Naive thymus-derived CD8-positive, alpha-beta T cell (primary cell): ENCODE data around the gene MYO1C. TPM values are rescaled to one million over a fixed set of nuclear protein-coding genes. Genes with fewer than 3 reads are reported as not detected.

Experiments used
- ATAC-seq, 2 donors: fragments of 150-1000 bp; cut with Tn5 transposase in 1 of 2; sonication (Bioruptor Pico), chemical (Tn5 transposase) in 1 of 2; 1 replicate in 1 of 2; 2 replicates in 1 of 2; pipeline ENCODE4 v1.10.0; 2021; ENCODE audit warnings: mild to moderate bottlenecking in 2 of 2, moderate library complexity in 2 of 2
- POLR2A ChIA-PET: fragments of 350-600 bp; sonication (Branson Sonifier 250); formaldehyde crosslinking; loops from one replicate; lab custom pipeline; 2021; ENCODE audit warnings: antibody characterized with exemption; lab: Charles Lee
- DNase-seq, 10 donors: peaks; one replicate each; pipeline versions ENCODE4 v3.0.0 to v3.0.0-alpha.2; 2020 to 2022
- H3K27ac Mint-ChIP-seq, 10 donors: one replicate each; pipeline ENCODE4 v1.8.0; 2020 to 2022; ENCODE audit warnings: mild to moderate bottlenecking in 10 of 10, mixed read lengths in 10 of 10, moderate library complexity in 4 of 10, inconsistent platforms in 1 of 10
- H3K27me3 Mint-ChIP-seq, 5 donors: one replicate each; pipeline ENCODE4 v1.8.0; 2021 to 2022; ENCODE audit warnings: mixed read lengths in 5 of 5
- H3K36me3 Mint-ChIP-seq, 3 donors: one replicate each; pipeline ENCODE4 v1.8.0; 2020 to 2022; ENCODE audit warnings: mixed read lengths in 3 of 3, mild to moderate bottlenecking in 2 of 3, inconsistent platforms in 1 of 3
- H3K4me1 Mint-ChIP-seq, 4 donors: one replicate each; pipeline ENCODE4 v1.8.0; 2021 to 2022; ENCODE audit warnings: mixed read lengths in 4 of 4
- H3K4me3 Mint-ChIP-seq, 10 donors: one replicate each; pipeline ENCODE4 v1.8.0; 2020 to 2022; ENCODE audit warnings: mild to moderate bottlenecking in 10 of 10, mixed read lengths in 10 of 10, moderate library complexity in 6 of 10, inconsistent platforms in 1 of 10
- H3K9me3 Mint-ChIP-seq, 9 donors: one replicate each; pipeline ENCODE4 v1.8.0; 2020 to 2022; ENCODE audit warnings: mixed read lengths in 9 of 9, mild to moderate bottlenecking in 3 of 9, inconsistent platforms in 1 of 9, moderate library complexity in 1 of 9
- polyA plus RNA-seq, 3 donors: library from polyadenylated mRNA; unstranded; fragments of 300-500 nt; fragmentation: Illumina TruSeq; gene quantifications; one replicate each; pipeline ENCODE4 v1.2.3, GENCODE V29; 2021
- total RNA-seq, 8 experiments: library from RNA in 2 of 8; stranded (reverse) in 2 of 8; gene quantifications; one replicate each; pipeline ENCODE4 v1.2.3 and lab custom pipeline; 2021 to 2026

Gene MYO1C
- total and polyA plus RNA-seq, 5 experiments from 2014 or later: 1.3 to 18.0 (median 1.5) TPM

DNA sequence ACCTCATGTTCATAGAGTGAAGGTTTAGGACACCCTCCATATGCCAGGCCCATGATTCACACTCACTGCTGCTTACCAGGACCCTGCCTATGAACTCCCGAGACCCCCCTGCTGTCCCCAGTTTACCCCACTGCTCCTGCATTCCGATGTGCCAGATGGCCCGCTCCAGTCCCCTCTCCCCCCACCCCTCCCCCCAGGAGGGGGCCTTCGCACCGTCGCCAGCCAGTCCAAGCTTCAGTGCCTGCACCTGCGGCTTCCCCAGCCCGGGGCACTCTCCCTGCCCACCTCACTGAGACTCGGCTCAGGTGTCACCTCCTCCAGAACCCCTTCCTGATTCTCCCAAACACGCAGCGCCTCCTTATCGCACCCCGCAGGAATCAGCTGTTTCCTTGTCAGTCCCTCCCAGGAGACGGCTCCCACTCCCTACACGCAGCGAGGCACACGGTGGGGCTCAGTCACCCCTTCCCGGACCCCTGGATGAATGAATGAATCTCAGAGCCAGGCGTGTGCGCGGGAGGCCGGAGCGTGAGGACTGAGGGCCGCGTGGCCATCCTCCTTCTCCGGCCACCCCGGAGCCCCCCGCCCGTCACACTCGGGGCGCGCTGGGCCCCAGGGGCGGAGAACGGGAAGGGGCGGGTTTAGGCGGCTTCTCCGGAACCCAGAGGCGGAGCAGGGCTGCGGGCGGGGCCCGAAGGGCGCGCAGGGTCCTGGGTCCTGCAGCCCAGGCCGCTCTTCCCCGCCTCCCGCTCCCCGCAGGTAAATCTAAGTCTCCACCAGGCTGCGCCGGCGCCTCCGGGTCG, 1.6 kb downstream of the MYO1C start:
- H3K27me3 Mint-ChIP-seq: no peaks in the 10 kb centered on the region
- H3K4me3 Mint-ChIP-seq: peak overlapping the region; percentile 79 to 87 (median 84)
- H3K27ac Mint-ChIP-seq: peak overlapping the region in 8 of 10 donors; percentile 28 to 91 (median 58)
- peak; percentile 47 to 54 for ATAC-seq
- peaks cover 0 to 6% (median 0%) of the 10 kb centered on the region in 3 donors for H3K36me3 Mint-ChIP-seq
- H3K4me1 Mint-ChIP-seq: peaks cover 19 to 43% (median 41%) of the 10 kb centered on the region in 4 donors
- no peaks in the 10 kb centered on the region for H3K9me3 Mint-ChIP-seq
- DNase-seq: peak in 7 of 10 donors; percentile 26 to 76 (median 51)
- POLR2A ChIA-PET: interaction anchor here (0.6 kb wide), 1 partner anchor 16 kb away, joined by 3 read pairs; no protein-coding TSS in a partner anchor

DNA sequence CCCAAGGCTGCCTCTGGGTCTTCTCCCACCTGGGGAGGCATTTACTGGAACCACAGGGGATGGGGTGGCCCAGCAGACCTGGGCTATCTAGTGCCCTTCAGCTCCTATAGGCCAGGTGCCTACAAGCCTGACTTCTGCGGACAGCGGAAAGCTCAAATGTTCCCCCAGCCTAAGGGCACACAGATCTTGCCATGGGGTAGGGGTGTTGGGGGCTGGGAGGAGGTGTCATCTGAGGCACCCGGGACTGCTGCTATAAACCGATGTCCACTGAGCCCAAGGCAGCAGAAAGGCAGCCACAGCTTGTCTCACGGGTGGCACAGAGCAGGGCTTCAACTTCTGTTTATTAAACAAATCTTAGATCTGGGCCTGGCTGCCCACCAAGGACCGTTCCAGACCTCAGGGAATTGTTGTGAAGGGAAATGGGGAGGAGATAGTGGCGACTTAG, 3.6 kb downstream of the MYO1C start:
- POLR2A ChIA-PET: interaction anchor here (1.4 to 3.1 kb wide), 2 partner anchors 27 to 97 kb away, joined by 4 to 38 read pairs; partner anchors contain the start of gene INPP5K
- Mint-ChIP-seq H3K27ac (peak overlapping the region in 7 of 10 donors; percentile 48 to 91 (median 72)), H3K4me3 (peak overlapping the region; percentile 71 to 85 (median 82)), H3K27me3 (no peaks in the 10 kb centered on the region), H3K4me1 (peaks cover 17 to 53% (median 47%) of the 10 kb centered on the region in 4 donors), H3K9me3 (no peaks in the 10 kb centered on the region), H3K36me3 (no peaks in the 10 kb centered on the region)
- DNase-seq (no peak), ATAC-seq (no peak)

DNA sequence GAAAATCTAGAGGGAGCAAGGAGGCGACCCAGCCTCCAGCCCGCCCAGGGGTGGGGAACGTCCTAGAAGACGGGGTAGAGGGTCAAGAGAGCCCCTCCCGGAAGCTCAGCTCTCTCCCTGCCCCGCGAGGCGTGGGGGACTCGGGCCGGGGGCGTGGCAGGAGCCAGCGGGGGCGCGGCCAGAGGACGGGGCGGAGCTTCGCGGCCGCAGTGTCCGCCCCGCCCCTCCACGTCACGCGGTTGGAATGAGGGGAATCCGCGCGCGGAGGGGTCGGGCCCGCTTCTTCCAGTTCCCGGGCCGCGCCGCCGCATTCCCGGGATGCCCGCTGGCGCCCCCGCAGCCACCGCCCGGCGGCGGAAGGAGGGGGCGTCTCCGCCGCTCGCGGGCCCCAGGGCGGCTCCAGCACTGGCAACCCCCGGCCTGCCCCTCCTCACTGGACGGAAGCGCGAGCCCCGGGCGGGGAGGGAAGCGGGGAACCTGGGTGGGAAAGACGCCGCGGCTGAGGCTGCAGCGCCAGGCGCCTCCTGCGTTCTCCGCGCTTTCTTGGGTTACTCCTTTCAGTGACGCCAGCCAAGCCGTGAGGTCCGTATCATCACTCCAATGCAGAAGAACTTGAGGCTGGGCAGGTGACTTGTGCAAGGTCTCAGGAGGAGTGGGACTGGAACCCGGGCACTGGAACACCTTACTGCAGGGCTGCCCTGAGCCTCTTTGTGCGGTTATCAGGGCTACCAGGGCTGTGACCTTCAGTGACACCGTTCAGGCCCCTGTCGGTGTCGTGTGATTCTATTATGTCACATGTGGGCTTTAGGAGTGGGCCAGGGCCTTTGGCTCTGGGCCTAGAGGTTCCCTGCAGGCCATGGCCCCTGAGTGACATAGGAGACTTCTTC, 4.3 kb downstream of the MYO1C start:
- H3K27ac Mint-ChIP-seq: peak overlapping the region; percentile 47 to 91 (median 80)
- POLR2A ChIA-PET: interaction anchor here (0.7 to 3.1 kb wide), 9 partner anchors 8 to 913 kb away, joined by 3 to 38 read pairs (median 3); partner anchors contain the start of genes CRK, INPP5K and SLC43A2
- peak; percentile 52 to 79 (median 70) for DNase-seq
- H3K4me1 Mint-ChIP-seq: peaks cover 16 to 50% (median 43%) of the 10 kb centered on the region in 4 donors
- H3K9me3 Mint-ChIP-seq: no peaks in the 10 kb centered on the region
- ATAC-seq: peak; percentile 18 to 37
- no peaks in the 10 kb centered on the region for H3K27me3 Mint-ChIP-seq
- no peaks in the 10 kb centered on the region for H3K36me3 Mint-ChIP-seq
- H3K4me3 Mint-ChIP-seq: peak overlapping the region; percentile 80 to 90 (median 86)

DNA sequence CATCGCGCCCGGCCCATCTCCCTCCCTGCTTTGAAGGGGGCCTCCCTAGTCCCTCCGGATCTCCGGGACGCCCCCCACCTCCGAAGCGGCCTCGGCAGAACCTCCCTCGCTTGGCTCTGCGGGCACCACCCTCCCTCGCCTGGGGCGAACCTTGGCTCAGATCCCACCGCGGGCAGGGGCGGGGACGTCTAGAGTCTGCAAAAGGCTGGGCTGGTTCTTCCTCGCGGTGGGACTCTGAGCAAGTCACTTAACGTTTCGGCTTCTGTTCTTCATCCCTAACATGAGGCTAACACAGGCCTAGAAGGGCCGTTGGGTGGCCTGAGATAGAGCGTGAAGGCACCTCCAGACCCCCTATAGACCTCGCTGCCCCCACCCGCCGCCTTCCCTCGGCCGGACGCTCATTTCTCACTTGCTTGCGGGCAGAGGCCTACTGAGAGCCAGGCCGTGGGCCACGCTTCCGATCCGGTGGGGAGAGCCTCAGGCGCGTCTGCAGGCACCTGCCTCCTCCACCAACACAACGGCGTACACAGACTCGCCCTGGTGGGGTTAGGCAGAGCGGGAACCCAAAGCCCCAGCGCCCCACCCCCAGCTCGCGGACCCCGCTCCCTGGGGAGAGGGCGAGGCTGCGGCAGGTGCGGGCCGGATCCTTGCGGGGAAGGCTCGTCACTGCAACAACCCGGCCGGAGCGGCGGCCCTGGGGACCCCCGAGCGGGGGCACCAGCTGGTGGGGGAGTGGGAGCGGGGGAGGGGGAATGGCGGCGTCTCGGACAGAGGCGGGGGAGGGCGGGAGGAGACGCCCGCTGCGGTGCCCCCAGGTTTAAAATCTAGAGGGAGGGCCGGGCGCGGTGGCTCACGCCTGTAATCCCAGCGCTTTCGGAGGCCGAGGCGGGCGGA, 5.4 kb downstream of the MYO1C start:
- Mint-ChIP-seq H3K9me3 (no peaks in the 10 kb centered on the region), H3K36me3 (no peaks in the 10 kb centered on the region), H3K4me1 (peaks cover 15 to 45% (median 37%) of the 10 kb centered on the region in 4 donors), H3K4me3 (peak overlapping the region; percentile 80 to 91 (median 88)), H3K27ac (peak overlapping the region; percentile 82 to 95 (median 91)), H3K27me3 (no peaks in the 10 kb centered on the region)
- DNase-seq (peak; percentile 65 to 90 (median 75)), ATAC-seq (peak; percentile 54 to 56)
- POLR2A ChIA-PET: interaction anchor here (0.5 to 3.1 kb wide), 12 partner anchors 10 to 915 kb away, joined by 3 to 38 read pairs (median 3); partner anchors contain the start of genes CRK, INPP5K and SLC43A2

DNA sequence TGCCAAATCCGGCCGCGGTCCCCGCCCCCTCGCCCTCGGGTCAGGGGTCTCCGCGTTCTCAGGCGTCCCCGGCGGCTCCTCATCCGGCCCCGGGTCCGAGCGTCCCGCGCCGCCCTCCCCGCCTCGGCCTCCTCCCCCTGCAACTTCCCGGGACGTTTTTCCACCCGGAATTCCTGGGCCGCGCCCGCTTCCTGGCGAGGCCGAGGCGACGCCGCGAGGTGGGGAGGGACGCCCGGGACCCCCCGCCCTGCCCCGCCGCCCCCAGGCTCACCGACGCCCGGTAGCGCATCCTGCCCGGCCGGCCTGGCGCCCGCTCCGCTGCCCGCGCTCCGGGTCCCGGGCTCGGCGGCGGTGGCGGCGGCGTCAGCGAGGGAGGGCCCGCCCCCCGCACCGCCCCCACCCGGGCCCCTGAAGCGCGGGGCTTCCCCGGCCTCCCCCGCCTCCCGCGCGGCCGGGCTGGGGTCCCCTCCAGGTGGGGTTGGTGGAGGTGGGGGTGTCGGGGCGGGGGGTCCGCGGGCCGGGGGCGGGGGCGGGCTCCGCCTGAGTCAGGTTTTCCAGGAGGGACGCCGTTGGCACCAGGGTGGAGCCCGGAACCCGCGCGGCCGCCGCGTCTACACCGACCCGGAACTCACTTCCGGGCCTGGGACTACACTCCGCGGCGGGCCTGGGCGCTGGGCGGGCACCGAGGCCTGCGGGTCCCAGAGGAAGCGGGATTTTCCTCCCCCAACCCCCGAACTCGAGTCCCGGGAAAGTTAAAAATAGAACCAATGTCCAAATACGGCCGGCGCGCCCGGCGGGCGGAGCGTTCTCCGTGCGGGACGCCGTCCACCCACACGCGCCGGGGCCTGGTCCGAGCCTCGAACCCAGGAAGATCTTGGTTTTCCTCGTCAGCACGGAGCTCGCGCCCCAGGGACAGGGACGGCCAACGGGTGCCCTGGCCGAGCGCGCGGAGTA, 6.8 kb downstream of the MYO1C start:
- Mint-ChIP-seq H3K27ac (peak overlapping the region in 2 of 10 donors; percentile 76 to 93), H3K4me1 (peaks cover 10 to 40% (median 30%) of the 10 kb centered on the region in 4 donors)

DNA sequence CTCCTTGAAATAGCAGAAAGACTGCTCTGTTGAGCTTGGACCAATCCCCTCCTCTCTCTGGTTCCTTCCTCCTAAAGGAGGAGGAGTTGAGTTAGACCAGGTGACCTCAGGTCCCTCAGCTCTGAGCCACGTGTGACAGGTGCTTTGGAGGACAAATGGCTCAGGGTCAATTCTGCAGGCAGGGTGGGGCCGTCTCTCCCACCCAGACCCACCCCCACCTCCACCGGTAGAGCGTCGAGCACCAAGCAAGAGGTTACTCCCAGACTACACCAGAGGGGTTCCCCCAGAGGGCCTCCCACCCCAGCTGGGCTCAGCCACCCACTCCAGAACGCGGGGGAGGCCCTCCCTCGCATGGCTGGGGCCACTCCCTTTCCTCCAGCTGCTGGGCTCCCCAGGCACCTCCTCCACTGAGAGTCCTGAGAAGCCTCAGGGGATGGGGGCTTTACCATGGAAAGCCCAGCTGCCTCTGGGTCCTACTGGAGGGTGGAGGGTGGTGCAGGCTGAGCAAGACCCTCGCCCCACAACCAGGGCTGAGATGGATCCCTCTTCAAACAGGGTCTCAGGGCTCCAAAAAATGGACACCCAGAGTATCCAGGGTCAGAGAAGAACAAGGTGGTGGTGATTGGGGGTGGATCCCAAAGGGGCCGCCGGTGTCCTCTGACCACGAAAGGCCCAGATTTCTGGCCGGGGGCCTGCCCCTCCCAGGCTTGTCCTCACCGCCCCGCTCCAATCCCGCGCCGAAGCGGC, 7.6 kb downstream of the MYO1C start:
- H3K4me3 Mint-ChIP-seq: peak overlapping the region; percentile 67 to 89 (median 81)
- H3K27me3 Mint-ChIP-seq: no peaks in the 10 kb centered on the region
- H3K9me3 Mint-ChIP-seq: no peaks in the 10 kb centered on the region
- ATAC-seq (peak; percentile 29 to 61), DNase-seq (peak in 9 of 10 donors; percentile 36 to 76 (median 53))
- H3K4me1 Mint-ChIP-seq: peaks cover 7 to 32% (median 24%) of the 10 kb centered on the region in 4 donors
- H3K36me3 Mint-ChIP-seq: no peaks in the 10 kb centered on the region
- POLR2A ChIA-PET: interaction anchor here (0.7 to 0.9 kb wide), 2 partner anchors 29 to 31 kb away, joined by 3 read pairs; partner anchors contain the start of gene CRK
- peak overlapping the region in 8 of 10 donors; percentile 65 to 87 (median 78) for H3K27ac Mint-ChIP-seq

More for the DNA sequence above, 6.8 kb downstream of the MYO1C start:
- Mint-ChIP-seq H3K36me3 (no peaks in the 10 kb centered on the region), H3K9me3 (no peaks in the 10 kb centered on the region), H3K4me3 (peak overlapping the region in 8 of 10 donors; percentile 77 to 91 (median 86)), H3K27me3 (no peaks in the 10 kb centered on the region)
- POLR2A ChIA-PET: interaction anchor here (0.9 to 1.4 kb wide), 2 partner anchors 12 to 30 kb away, joined by 3 read pairs; no protein-coding TSS in a partner anchor
- DNase-seq (peak in 8 of 10 donors; percentile 23 to 63 (median 50)), ATAC-seq (peak; percentile 34 to 40)

DNA sequence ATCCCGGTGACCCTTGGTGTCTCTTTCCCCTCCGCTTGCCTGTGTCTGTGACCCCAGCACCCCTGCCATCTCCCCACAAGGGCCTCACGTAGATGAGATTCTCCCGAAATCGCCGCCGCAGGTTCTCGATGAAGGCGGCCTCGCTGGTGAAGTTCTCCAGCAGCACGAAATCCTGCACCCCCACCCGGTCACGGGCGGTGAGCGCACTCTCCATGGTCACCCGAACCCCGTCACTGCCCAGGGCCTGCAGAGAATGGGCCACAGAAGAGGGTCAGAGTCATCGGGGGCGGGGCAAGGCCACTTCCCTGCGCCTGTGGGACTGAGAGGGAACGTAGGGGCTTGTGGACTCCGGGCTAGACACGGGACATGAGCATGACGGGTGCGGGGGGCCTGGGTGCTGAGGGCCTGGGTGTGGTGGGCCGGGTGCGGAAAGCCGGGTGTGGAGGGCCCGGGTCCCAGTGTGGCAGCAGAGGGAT, 8.4 kb downstream of the MYO1C start:
- H3K27me3 Mint-ChIP-seq: no peaks in the 10 kb centered on the region
- POLR2A ChIA-PET: interaction anchor here (0.7 kb wide), 2 partner anchors 24 to 28 kb away, joined by 3 read pairs; partner anchors contain the start of gene CRK
- H3K4me3 Mint-ChIP-seq: peak overlapping the region in 8 of 10 donors; percentile 7 to 82 (median 70)
- H3K9me3 Mint-ChIP-seq: no peaks in the 10 kb centered on the region
- ATAC-seq (no peak), DNase-seq (no peak)
- H3K4me1 Mint-ChIP-seq: peaks cover 7 to 27% (median 21%) of the 10 kb centered on the region in 4 donors
- no peaks in the 10 kb centered on the region for H3K36me3 Mint-ChIP-seq
- H3K27ac Mint-ChIP-seq: peak overlapping the region in 5 of 10 donors; percentile 21 to 81 (median 61)

DNA sequence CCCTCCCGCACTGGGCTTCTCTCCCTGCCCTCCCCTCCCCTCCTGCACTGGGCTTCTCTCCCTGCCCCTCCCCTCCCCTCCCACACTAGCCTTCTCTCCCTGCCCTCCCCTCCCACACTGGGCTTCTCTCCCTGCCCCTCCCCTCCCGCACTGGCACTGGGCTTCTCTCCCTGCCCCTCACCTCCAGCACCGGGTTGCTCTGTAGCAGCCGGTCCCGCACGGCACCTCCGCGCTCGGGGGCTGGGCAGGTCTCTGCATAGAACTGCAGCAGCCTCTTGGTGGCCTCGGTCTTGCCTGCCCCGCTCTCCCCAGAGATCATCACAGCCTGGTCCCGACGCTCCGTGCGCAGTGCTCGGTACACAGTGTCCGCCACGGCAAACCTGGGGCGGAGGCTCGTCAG, 9.8 kb downstream of the MYO1C start:
- Mint-ChIP-seq H3K36me3 (no peaks in the 10 kb centered on the region), H3K27ac (no peak overlapping the region), H3K4me3 (peak overlapping the region in 1 of 10 donors; percentile 39), H3K4me1 (peaks cover 5 to 20% (median 15%) of the 10 kb centered on the region in 4 donors), H3K27me3 (no peaks in the 10 kb centered on the region), H3K9me3 (no peaks in the 10 kb centered on the region)
- POLR2A ChIA-PET: no interaction called here
- ATAC-seq: no peak
- DNase-seq: no peak

DNA sequence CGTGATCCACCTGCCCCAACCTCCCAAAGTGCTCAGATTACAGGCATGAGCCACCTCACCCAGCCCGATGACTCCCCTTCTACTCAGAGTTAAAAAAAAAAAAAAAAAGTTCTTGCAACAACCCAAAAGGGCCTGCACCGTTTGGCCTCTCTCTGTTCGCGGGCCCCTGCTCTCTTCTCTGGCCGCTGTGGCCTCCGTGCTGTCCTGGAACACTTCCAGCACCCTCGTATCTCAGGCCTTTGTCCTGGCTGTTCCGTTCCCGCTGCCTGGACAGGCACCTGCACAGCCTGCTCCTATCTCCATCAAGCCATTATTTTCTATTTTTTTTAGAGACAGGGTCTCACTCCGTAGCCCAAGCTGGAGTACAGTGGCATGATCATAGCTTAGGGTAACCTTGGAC, 10.8 kb downstream of the MYO1C start:
- POLR2A ChIA-PET: interaction anchor here (0.7 to 1.0 kb wide), 2 partner anchors 19 to 225 kb away, joined by 3 read pairs; no protein-coding TSS in a partner anchor
- no peaks in the 10 kb centered on the region for H3K27me3 Mint-ChIP-seq
- H3K9me3 Mint-ChIP-seq: no peaks in the 10 kb centered on the region
- peak overlapping the region in 4 of 10 donors; percentile 34 to 59 (median 42) for H3K27ac Mint-ChIP-seq
- ATAC-seq: no peak
- peaks cover under 1 to 15% (median 8%) of the 10 kb centered on the region in 4 donors for H3K4me1 Mint-ChIP-seq
- H3K4me3 Mint-ChIP-seq: no peak overlapping the region
- no peak for DNase-seq
- no peaks in the 10 kb centered on the region for H3K36me3 Mint-ChIP-seq
